A549 (cell line): ENCODE measurements around the gene FOSL1. TPM values are rescaled to one million over a fixed set of nuclear protein-coding genes. Genes with fewer than 3 reads are reported as not detected.

ENCODE experiments used
- ATAC-seq, 2 experiments: fragments of 200-7000 bp in 1 of 2; fragments of >200 bp in 1 of 2; cut with Nextera tagmentation in 1 of 2; cut with Tn5 transposase in 1 of 2; 3 replicates each; pipeline versions ENCODE4 v1.8.0 to v1.9.1; 2018 to 2020; ENCODE audit warnings: mild to moderate bottlenecking in 1 of 2, moderate library complexity in 1 of 2
- CTCF ChIA-PET: fragments of 300-600 bp; sonication (Branson Sonifier 250); formaldehyde crosslinking; extraction: SDS; loops from one replicate; lab custom pipeline; 2021; ENCODE audit warnings: antibody characterized with exemption, inconsistent platforms; lab: Yijun Ruan, JAX
- POLR2A ChIA-PET: fragments of 350-600 bp; formaldehyde crosslinking; extraction: SDS; loops from one replicate; lab custom pipeline; 2021; ENCODE audit warnings: antibody characterized with exemption, inconsistent platforms; lab: Yijun Ruan, JAX
- DNase-seq, 2 experiments: peaks; one replicate each; pipeline versions ENCODE4 v3.0.0 to v3.0.0-alpha.2; 2011 to 2016; ENCODE audit warnings: low read depth in 1 of 2, low spot score in 1 of 2
- FAIRE-seq: peaks from 2 replicates; lab custom pipeline; 2011; peaks lifted over from hg19 to GRCh38; lab: Jason Lieb, UNC
- H3K27ac ChIP-seq, 2 experiments: fragments of >200 bp; sonication (Bioruptor Twin); formaldehyde crosslinking; 3 replicates each; pipeline ENCODE4 v1.5.1; 2016 to 2017
- H3K4me1 ChIP-seq: fragments of >200 bp; sonication (Bioruptor Twin); formaldehyde crosslinking; 3 replicates; pipeline ENCODE4 v1.6.1; 2016
- H3K4me2 ChIP-seq: fragments of >200 bp; sonication (Bioruptor Twin); formaldehyde crosslinking; 3 replicates; pipeline ENCODE4 v1.6.1; 2016
- H3K4me3 ChIP-seq: fragments of >200 bp; sonication (Bioruptor Twin); formaldehyde crosslinking; 3 replicates; pipeline ENCODE4 v1.5.1; 2016
- H3K9me3 ChIP-seq: fragments of >200 bp; sonication (Bioruptor Twin); formaldehyde crosslinking; 3 replicates; pipeline ENCODE4 v1.6.1; 2016
- BCL3 ChIP-seq: fragments of >200 bp; sonication (Bioruptor Twin); formaldehyde crosslinking; IDR thresholded peaks from 3 replicates; pipeline ENCODE4 v1.6.1; 2016
- CBX2 ChIP-seq: fragments of 200-600 bp; sonication (generic); IDR thresholded peaks from 2 replicates; pipeline ENCODE4 v1.6.1; 2016; ENCODE audit warnings: low read depth, mild to moderate bottlenecking, borderline replicate concordance
- CBX8 ChIP-seq: fragments of 200-600 bp; sonication (generic); IDR thresholded peaks from 2 replicates; pipeline ENCODE4 v1.6.1; 2016
- CEBPB ChIP-seq, 2 experiments: fragments of >200 bp in 1 of 2; sonication (Bioruptor Twin) in 1 of 2; formaldehyde crosslinking in 1 of 2; IDR thresholded peaks; 2 replicates each; pipeline ENCODE4 v1.6.1; 2012 to 2016
- CHD2 ChIP-seq: fragments of 150-350 bp; IDR thresholded peaks from 2 replicates; pipeline ENCODE4 v1.6.1; 2014; ENCODE audit warnings: low read length; ENCODE audit not compliant: partially characterized antibody
- E2F6 ChIP-seq: IDR thresholded peaks from 2 replicates; pipeline ENCODE4 v1.6.1; 2012; ENCODE audit warnings: low read depth, borderline replicate concordance
- EHF ChIP-seq: fragments of 250-450 bp; sonication (Bioruptor Pico); IDR thresholded peaks from 2 replicates; pipeline ENCODE4 v1.5.0; 2020; ENCODE audit warnings: mild to moderate bottlenecking
- ELK1 ChIP-seq: fragments of 150-350 bp; IDR thresholded peaks from 2 replicates; pipeline ENCODE4 v1.6.1; 2014; ENCODE audit warnings: low read depth, mild to moderate bottlenecking, low read length
- FOSL2 ChIP-seq, 2 experiments: fragments of 450-650 bp in 1 of 2; fragments of >200 bp in 1 of 2; sonication (Bioruptor Twin) in 1 of 2; formaldehyde crosslinking; IDR thresholded peaks; 2 replicates each; pipeline versions ENCODE4 v1.5.0 to v1.6.1; 2016 to 2020; ENCODE audit warnings: mild to moderate bottlenecking in 1 of 2, moderate library complexity in 1 of 2
- HMGXB4 ChIP-seq: fragments of 250-450 bp; sonication (Bioruptor Pico); IDR thresholded peaks from 2 replicates; pipeline ENCODE4 v1.5.0; 2021; ENCODE audit warnings: mild to moderate bottlenecking, moderate library complexity, borderline replicate concordance
- HOXA7 ChIP-seq: fragments of 250-450 bp; sonication (Bioruptor Pico); IDR thresholded peaks from 2 replicates; pipeline ENCODE4 v1.5.0; 2020; ENCODE audit warnings: mild to moderate bottlenecking, moderate library complexity
- JUN ChIP-seq, 2 experiments: fragments of >200 bp; sonication (Bioruptor Twin); formaldehyde crosslinking; IDR thresholded peaks; 2 replicates in 1 of 2; 3 replicates in 1 of 2; pipeline ENCODE4 v1.6.1; 2016 to 2017
- PHF8 ChIP-seq: fragments of 200-600 bp; sonication (generic); IDR thresholded peaks from 2 replicates; pipeline ENCODE4 v1.6.1; 2016; ENCODE audit warnings: low read depth, mild to moderate bottlenecking, antibody characterized with exemption, moderate library complexity, borderline replicate concordance
- POLR2A ChIP-seq: IDR thresholded peaks from 2 replicates; pipeline ENCODE4 v1.6.1; 2012; ENCODE audit warnings: mild to moderate bottlenecking, low read length
- POLR2AphosphoS2 ChIP-seq: conservative IDR thresholded peaks from 2 replicates; pipeline ENCODE4 v1.6.1; 2012; ENCODE audit warnings: low read length, improper control_type of control experiment, inconsistent platforms
- RCOR1 ChIP-seq: fragments of 150-350 bp; IDR thresholded peaks from 2 replicates; pipeline ENCODE4 v1.6.1; 2014; ENCODE audit warnings: antibody characterized with exemption, low read length, low read depth
- RFX5 ChIP-seq: fragments of 450-650 bp; IDR thresholded peaks from 2 replicates; pipeline ENCODE4 v1.7.1; 2014; ENCODE audit warnings: antibody characterized with exemption, mild to moderate bottlenecking, moderate library complexity
- RNF2 ChIP-seq: fragments of 200-600 bp; sonication (generic); IDR thresholded peaks from 2 replicates; pipeline ENCODE4 v1.6.1; 2016; ENCODE audit warnings: low read depth, mild to moderate bottlenecking, antibody characterized with exemption, moderate library complexity, borderline replicate concordance
- SMC3 ChIP-seq: fragments of >200 bp; sonication (Bioruptor Twin); formaldehyde crosslinking; IDR thresholded peaks from 3 replicates; pipeline ENCODE4 v1.6.1; 2018; ENCODE audit warnings: inconsistent platforms
- SREBF2 ChIP-seq: fragments of 450-650 bp; IDR thresholded peaks from 2 replicates; pipeline ENCODE4 v1.6.1; 2014; ENCODE audit warnings: mild to moderate bottlenecking, moderate library complexity
- USF2 ChIP-seq: fragments of 450-650 bp; IDR thresholded peaks from 2 replicates; pipeline ENCODE4 v1.6.1; 2014; ENCODE audit warnings: antibody characterized with exemption
- ZC3H11A ChIP-seq: fragments of 450-650 bp; IDR thresholded peaks from 2 replicates; pipeline ENCODE4 v1.6.1; 2014; ENCODE audit warnings: antibody characterized with exemption, mild to moderate bottlenecking
- WGBS: methylation state at CpG from one replicate; pipeline ENCODE4 v1.1.6; 2017; ENCODE audit errors: missing lambda C conversion rate; 5-methylcytosine and 5-hydroxymethylcytosine counted together
- polyA plus RNA-seq, 4 experiments: library from polyadenylated mRNA; depleted of rRNA in 3 of 4; stranded (reverse); fragments of >200 nt; fragmentation: RNase III in 1 of 4; extraction: RNeasy Plus Mini Kit Qiagen cat#74134 plus additional on column Dnase treatment in 1 of 4; gene quantifications; 2 replicates in 3 of 4; 3 replicates in 1 of 4; pipeline ENCODE4 v1.2.3, GENCODE V29; 2011 to 2017

The FOSL1 gene
- polyA plus RNA-seq, 2 of the 4 experiments (the other 2 are of a cell fraction), result 6.7 to 24.1 TPM

- no peak for FAIRE-seq
- Histone ChIP-seq H3K4me2 (no peak overlapping the region), H3K9me3 (no peaks in the 10 kb centered on the region), H3K27ac (no peak overlapping the region), H3K4me3 (no peak overlapping the region), H3K4me1 (0 out of 3 replicates have a peak, but pooled peaks cover 3% of the 10 kb centered on the region)
- no peak for ATAC-seq
- no peak for DNase-seq
- TF ChIP-seq POLR2AphosphoS2 (0 out of 2 replicates have a peak, but pooled peaks have one; percentile 67), CBX2 (no peak), FOSL2 (IDR thresholded peaks at IDR 0.05) (no peak), FOSL2 (CRISPR knock-in tag; IDR thresholded peaks at IDR 0.05) (no peak)
- POLR2A ChIA-PET, result interaction anchor here (1.0 to 1.3 kb wide), 2 partner anchors 9 to 10 kb away, joined by 4 read pairs; partner anchors contain the start of gene CCDC85B
- CTCF ChIA-PET, result interaction anchor here (1.1 to 9.5 kb wide), 6 partner anchors 10 to 105 kb away, joined by 3 to 158 read pairs (median 4); partner anchors contain the start of genes EFEMP2 and MUS81
- WGBS, result 87% methylated on average over 5 of the region's 7 CpGs
Measured at GRCh38 chr11:65880844-65881421, 19.3 kb downstream of the FOSL1 start.

- no peak for DNase-seq
- 85% methylated on average over 7 of the region's 7 CpGs for WGBS
- CTCF ChIA-PET, result interaction anchor here (1.1 to 5.1 kb wide), 6 partner anchors 7 to 108 kb away, joined by 3 to 42 read pairs (median 5); partner anchors contain the start of genes CCDC85B, FIBP and MUS81
- POLR2A ChIA-PET, result no interaction called here
- no peak overlapping the region for H3K27ac ChIP-seq
- no peak overlapping the region for H3K4me3 ChIP-seq
- H3K4me2 ChIP-seq, result no peak overlapping the region
- H3K9me3 ChIP-seq, result no peaks in the 10 kb centered on the region
- 0 out of 3 replicates have a peak, but pooled peaks cover 3% of the 10 kb centered on the region for H3K4me1 ChIP-seq
- TF ChIP-seq HOXA7 (CRISPR knock-in tag) (no peak), ELK1 (no peak), EHF (CRISPR knock-in tag) (no peak), SMC3 (no peak), RNF2 (no peak), BCL3 (no peak), JUN (IDR thresholded peaks at IDR 0.05) (no peak), ZC3H11A (no peak), CHD2 (no peak), USF2 (no peak), CBX8 (no peak), POLR2A (no peak), PHF8 (no peak), SREBF2 (no peak), RCOR1 (no peak), FOSL2 (IDR thresholded peaks at IDR 0.05) (no peak), FOSL2 (CRISPR knock-in tag; IDR thresholded peaks at IDR 0.05) (no peak), E2F6 (no peak), HMGXB4 (CRISPR knock-in tag) (no peak), CEBPB (IDR thresholded peaks at IDR 0.05) (no peak), RFX5 (no peak)
- FAIRE-seq, result no peak
- ATAC-seq, result no peak
Measured at GRCh38 chr11:65880027-65880426, 20.2 kb downstream of the FOSL1 start.
